ENCODE results near the gene SSBP3.
"Not testable (repeated sequence)": the region's sequence is repeated elsewhere in the genome, so short reads cannot be mapped to it uniquely, and the experiment has no call there.

SSBP3 gene

GRCh38 chr1:54347261-54347954 is 58.8 kb downstream of the SSBP3 start:
- no peak for DNase-seq

- DNase-seq = not testable (repeated sequence)
Observed at GRCh38 chr1:54345548-54345947, 60.6 kb downstream of the SSBP3 start.

GRCh38 chr1:54345116-54345515 is 61.1 kb downstream of the SSBP3 start:
- DNase-seq = no peak

GRCh38 chr1:54342742-54343687 is 63.2 kb downstream of the SSBP3 start:
- DNase-seq = no peak

GRCh38 chr1:54342288-54342687 is 63.9 kb downstream of the SSBP3 start:
- DNase-seq = no peak

- DNase-seq = no peak
Observed at GRCh38 chr1:54341763-54342162, 64.4 kb downstream of the SSBP3 start.

GRCh38 chr1:54340878-54341277 is 65.3 kb downstream of the SSBP3 start:
- no peak for DNase-seq

GRCh38 chr1:54340434-54340833 is 65.8 kb downstream of the SSBP3 start:
- no peak for DNase-seq

- DNase-seq = no peak
Observed at GRCh38 chr1:54339126-54339525, 67.1 kb downstream of the SSBP3 start.

- DNase-seq = no peak
Observed at GRCh38 chr1:54338464-54338863, 67.7 kb downstream of the SSBP3 start.

GRCh38 chr1:54337928-54338327 is 68.3 kb downstream of the SSBP3 start:
- DNase-seq = no peak

- DNase-seq = no peak
Observed at GRCh38 chr1:54337034-54337433, 69.2 kb downstream of the SSBP3 start.

- no peak for DNase-seq
Observed at GRCh38 chr1:54336116-54336515, 70.1 kb downstream of the SSBP3 start.

- no peak for DNase-seq
Observed at GRCh38 chr1:54335755-54336108, 70.5 kb downstream of the SSBP3 start.

GRCh38 chr1:54335011-54335754 is 71.0 kb downstream of the SSBP3 start:
- no peak for DNase-seq

GRCh38 chr1:54332781-54333585 is 73.2 kb downstream of the SSBP3 start:
- DNase-seq = no peak

GRCh38 chr1:54331843-54332463 is 74.2 kb downstream of the SSBP3 start:
- no peak for DNase-seq

GRCh38 chr1:54331091-54331772 is 75.0 kb downstream of the SSBP3 start:
- DNase-seq = no peak

- no peak for DNase-seq
Observed at GRCh38 chr1:54329312-54330003, 76.7 kb downstream of the SSBP3 start.

GRCh38 chr1:54328066-54328636 is 78.0 kb downstream of the SSBP3 start:
- no peak for DNase-seq
